Measurements from ENCODE around the gene CCL19.

DNA sequence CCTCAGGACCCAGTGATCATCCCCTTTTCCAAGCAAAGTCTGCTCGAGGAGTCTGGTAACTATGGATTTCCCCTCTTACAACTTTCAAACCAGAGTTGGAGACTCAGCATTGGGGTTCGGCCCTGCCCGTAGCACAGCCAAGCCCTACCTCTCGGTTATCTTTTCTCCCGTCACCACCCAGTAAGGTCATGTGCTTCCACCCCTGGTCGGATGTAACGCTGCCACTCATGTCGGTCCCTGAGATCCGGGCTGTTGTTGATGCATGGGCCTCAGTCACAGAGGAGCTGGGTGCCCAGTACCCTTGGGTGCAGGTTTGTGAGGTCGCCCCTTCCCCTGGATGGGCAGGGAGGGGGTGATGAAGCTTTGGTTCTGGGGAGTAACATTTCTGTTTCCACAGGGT lies 43.4 kb downstream of the CCL19 start:
- TF ChIP-seq, protein P1, sequence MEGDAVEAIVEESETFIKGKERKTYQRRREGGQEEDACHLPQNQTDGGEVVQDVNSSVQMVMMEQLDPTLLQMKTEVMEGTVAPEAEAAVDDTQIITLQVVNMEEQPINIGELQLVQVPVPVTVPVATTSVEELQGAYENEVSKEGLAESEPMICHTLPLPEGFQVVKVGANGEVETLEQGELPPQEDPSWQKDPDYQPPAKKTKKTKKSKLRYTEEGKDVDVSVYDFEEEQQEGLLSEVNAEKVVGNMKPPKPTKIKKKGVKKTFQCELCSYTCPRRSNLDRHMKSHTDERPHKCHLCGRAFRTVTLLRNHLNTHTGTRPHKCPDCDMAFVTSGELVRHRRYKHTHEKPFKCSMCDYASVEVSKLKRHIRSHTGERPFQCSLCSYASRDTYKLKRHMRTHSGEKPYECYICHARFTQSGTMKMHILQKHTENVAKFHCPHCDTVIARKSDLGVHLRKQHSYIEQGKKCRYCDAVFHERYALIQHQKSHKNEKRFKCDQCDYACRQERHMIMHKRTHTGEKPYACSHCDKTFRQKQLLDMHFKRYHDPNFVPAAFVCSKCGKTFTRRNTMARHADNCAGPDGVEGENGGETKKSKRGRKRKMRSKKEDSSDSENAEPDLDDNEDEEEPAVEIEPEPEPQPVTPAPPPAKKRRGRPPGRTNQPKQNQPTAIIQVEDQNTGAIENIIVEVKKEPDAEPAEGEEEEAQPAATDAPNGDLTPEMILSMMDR (IDR thresholded peaks at IDR 0.05; ENCODE audit: extremely low read depth in 1 of 2, insufficient read depth in 1 of 2, low read depth in 1 of 2, low read length in 2 of 2) = no peak
- TF ChIP-seq FOS (IDR thresholded peaks at IDR 0.05; ENCODE audit: borderline replicate concordance, insufficient read depth, low read length) (no peak), POLR2AphosphoS5 (IDR thresholded peaks at IDR 0.05; ENCODE audit: insufficient read depth, low read depth, low read length) (no peak), EZH2 (IDR thresholded peaks at IDR 0.05; ENCODE audit: borderline replicate concordance, low read depth, low read length, severe bottlenecking) (no peak)

Measured in endothelial cell of umbilical vein (primary cell).